ENCODE data around the gene SCN8A. TPM values are rescaled to one million over a fixed set of nuclear protein-coding genes. Genes with fewer than 3 reads are reported as not detected.

The SCN8A gene
- total and polyA plus RNA-seq, 2 donors (not counting 3 experiments of a cell fraction or from before 2014, with no cell fraction given), result 9.4 to 20.4 TPM

- dilution Hi-C loops (cut with MboI; ENCODE audit: extremely low pct_ligation_motif_present, low sequenced_read_pairs), result no loop called here
- BruUV-seq (replicated peaks), result no TSS peak
- H3K4me1 ChIP-seq (ENCODE audit: control insufficient read depth, extremely low read depth, insufficient read depth, low read length), result no peaks in the 10 kb centered on the region
- no peaks in the 10 kb centered on the region for H4K20me1 ChIP-seq (replicated peaks; ENCODE audit: control insufficient read depth, extremely low read depth, insufficient read depth, low read length)
- H3K9ac ChIP-seq (replicated peaks; ENCODE audit: extremely low read depth, insufficient read depth, low read length), result no peak overlapping the region
- no peak overlapping the region for H3K4me2 ChIP-seq (ENCODE audit: insufficient read depth, low read length)
- no peaks in the 10 kb centered on the region for H3K9me3 ChIP-seq (replicated peaks; ENCODE audit: control insufficient read depth, insufficient read depth, low read length)
- no peaks in the 10 kb centered on the region for H3K9me1 ChIP-seq (replicated peaks; ENCODE audit: control insufficient read depth, extremely low read depth, insufficient read depth, low read length)
- H3K4me3 ChIP-seq (replicated peaks in 1 of 3; ENCODE audit: insufficient read depth in 1 of 3, low read depth in 1 of 3, low read length in 3 of 3), result no peak overlapping the region
- TF ChIP-seq GATA2 (IDR thresholded peaks at IDR 0.05; ENCODE audit: insufficient read depth, insufficient read length, low read depth, low read length) (no peak), EZH2 (IDR thresholded peaks at IDR 0.05; ENCODE audit: borderline replicate concordance, low read depth, low read length, severe bottlenecking) (no peak), POLR2A (IDR thresholded peaks at IDR 0.05; ENCODE audit: low read depth, low read length) (no peak), POLR2AphosphoS5 (IDR thresholded peaks at IDR 0.05; ENCODE audit: insufficient read depth, low read depth, low read length) (no peak), MYC (IDR thresholded peaks at IDR 0.05; ENCODE audit: low read depth, low read length) (no peak), FOS (IDR thresholded peaks at IDR 0.05; ENCODE audit: borderline replicate concordance, insufficient read depth, low read length) (no peak), JUN (IDR thresholded peaks at IDR 0.05; ENCODE audit: borderline replicate concordance, insufficient read depth, insufficient read length, low read depth) (no peak)
- TF ChIP-seq, protein P1, sequence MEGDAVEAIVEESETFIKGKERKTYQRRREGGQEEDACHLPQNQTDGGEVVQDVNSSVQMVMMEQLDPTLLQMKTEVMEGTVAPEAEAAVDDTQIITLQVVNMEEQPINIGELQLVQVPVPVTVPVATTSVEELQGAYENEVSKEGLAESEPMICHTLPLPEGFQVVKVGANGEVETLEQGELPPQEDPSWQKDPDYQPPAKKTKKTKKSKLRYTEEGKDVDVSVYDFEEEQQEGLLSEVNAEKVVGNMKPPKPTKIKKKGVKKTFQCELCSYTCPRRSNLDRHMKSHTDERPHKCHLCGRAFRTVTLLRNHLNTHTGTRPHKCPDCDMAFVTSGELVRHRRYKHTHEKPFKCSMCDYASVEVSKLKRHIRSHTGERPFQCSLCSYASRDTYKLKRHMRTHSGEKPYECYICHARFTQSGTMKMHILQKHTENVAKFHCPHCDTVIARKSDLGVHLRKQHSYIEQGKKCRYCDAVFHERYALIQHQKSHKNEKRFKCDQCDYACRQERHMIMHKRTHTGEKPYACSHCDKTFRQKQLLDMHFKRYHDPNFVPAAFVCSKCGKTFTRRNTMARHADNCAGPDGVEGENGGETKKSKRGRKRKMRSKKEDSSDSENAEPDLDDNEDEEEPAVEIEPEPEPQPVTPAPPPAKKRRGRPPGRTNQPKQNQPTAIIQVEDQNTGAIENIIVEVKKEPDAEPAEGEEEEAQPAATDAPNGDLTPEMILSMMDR (IDR thresholded peaks at IDR 0.05; ENCODE audit: extremely low read depth in 1 of 2, insufficient read depth in 1 of 2, low read depth in 1 of 2, low read length in 2 of 2), result no peak
- TF ChIP-seq, protein P2, sequence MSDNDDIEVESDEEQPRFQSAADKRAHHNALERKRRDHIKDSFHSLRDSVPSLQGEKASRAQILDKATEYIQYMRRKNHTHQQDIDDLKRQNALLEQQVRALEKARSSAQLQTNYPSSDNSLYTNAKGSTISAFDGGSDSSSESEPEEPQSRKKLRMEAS (IDR thresholded peaks at IDR 0.05; ENCODE audit: insufficient read depth, insufficient read length), result no peak
- POLR2A ChIA-PET, result no interaction called here
- peaks cover 4 to 24% of the 10 kb centered on the region in 2 experiments for H3K27me3 ChIP-seq (ENCODE audit: control insufficient read depth in 2 of 2, insufficient read depth in 2 of 2, low read length in 2 of 2)
- no peak overlapping the region for H3K27ac ChIP-seq (ENCODE audit: insufficient read depth, low read depth, low read length)
- no peaks in the 10 kb centered on the region for H3K79me2 ChIP-seq (ENCODE audit: control insufficient read depth, insufficient read depth, low read length)
- no peak for FAIRE-seq
- no peaks in the 10 kb centered on the region for H3K36me3 ChIP-seq (ENCODE audit: control insufficient read depth in 2 of 2, extremely low read depth in 1 of 2, insufficient read depth in 2 of 2, low read length in 2 of 2)
- no peak for DNase-seq (ENCODE audit: low read depth, low spot score)
- H2AFZ ChIP-seq (ENCODE audit: low read depth, low read length), result no peak overlapping the region
- intact Hi-C loops (cut with micrococcal nuclease), result no loop called here
- CTCF ChIA-PET, result no interaction called here
Measured at GRCh38 chr12:51841727-51842126, 250.7 kb downstream of the SCN8A start.

Measured in endothelial cell of umbilical vein (primary cell).